ENCODE results near the gene ABHD15. TPM values are rescaled to one million over a fixed set of nuclear protein-coding genes. Genes with fewer than 3 reads are reported as not detected.

ABHD15 gene
- total and polyA plus RNA-seq, 9 of the 15 experiments (the other 6 are each of a cell fraction or from before 2014, with no cell fraction given): 0.85 to 4.2 (median 2.1) TPM

DNA sequence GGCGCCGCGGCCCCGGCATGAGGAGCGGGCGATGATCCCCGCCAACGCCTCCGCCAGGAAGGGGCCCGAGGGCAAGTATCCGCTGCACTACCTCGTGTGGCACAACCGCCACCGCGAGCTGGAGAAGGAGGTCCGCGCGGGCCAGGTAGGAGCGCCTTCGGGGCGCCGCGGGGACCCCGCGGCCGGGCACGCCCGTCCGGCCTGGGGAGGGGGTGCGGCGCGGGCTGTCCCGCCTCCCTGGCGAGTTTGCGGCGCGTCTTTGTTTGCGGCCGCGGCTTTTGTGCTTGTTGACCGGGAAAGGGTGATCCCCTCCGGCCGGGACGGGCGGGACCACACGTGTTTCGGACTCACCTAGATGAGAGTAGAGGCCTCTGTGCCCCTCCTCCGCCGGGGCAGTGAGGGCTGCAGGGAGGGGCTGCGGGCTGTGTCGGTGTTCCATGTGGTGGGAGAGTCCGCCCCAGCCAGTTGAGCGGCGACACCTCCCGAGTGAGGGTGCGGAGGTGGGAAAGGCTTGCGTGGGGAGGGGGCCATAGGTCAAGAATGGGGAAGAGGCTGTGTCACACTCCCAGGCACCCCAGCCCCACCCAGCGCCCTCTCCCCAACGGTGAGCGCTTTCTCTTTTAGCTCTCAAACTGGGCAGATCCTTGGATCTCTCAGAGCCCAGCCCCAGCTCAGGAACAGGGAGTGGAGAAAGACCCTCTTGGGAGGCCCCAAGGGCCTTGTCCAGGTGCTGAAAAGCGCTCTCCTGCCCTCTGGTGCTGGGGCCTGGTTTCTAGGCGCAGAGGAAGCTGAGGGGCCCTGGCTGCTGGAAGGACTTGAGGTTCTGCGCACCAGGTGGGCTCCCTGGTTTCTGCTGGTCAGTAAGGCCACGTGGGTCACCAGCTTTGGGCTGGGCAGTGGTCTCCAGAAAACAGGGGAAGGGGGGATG, 27.0 kb upstream of the ABHD15 start (continued):
- TF ChIP-seq MYBL2 (IDR thresholded peaks at IDR 0.05; ENCODE audit: low read depth) (no peak), MYBL2 (CRISPR knock-in tag; IDR thresholded peaks at IDR 0.05; ENCODE audit: borderline replicate concordance) (no peak), ZNF695 (CRISPR knock-in tag; IDR thresholded peaks at IDR 0.05) (no peak), CSDE1 (IDR thresholded peaks at IDR 0.05) (no peak), NCOR1 (IDR thresholded peaks at IDR 0.05) (no peak), KAT7 (CRISPR knock-in tag; IDR thresholded peaks at IDR 0.05; ENCODE audit: borderline replicate concordance) (no peak), ZNF347 (CRISPR knock-in tag; IDR thresholded peaks at IDR 0.05; ENCODE audit: low read depth) (no peak), RFX7 (CRISPR knock-in tag; IDR thresholded peaks at IDR 0.05) (no peak), DMBX1 (CRISPR knock-in tag; IDR thresholded peaks at IDR 0.05; ENCODE audit: borderline replicate concordance) (no peak), HES1 (IDR thresholded peaks at IDR 0.05; ENCODE audit: low read depth) (no peak), GATAD2B (IDR thresholded peaks at IDR 0.05; ENCODE audit: borderline replicate concordance) (no peak), FOXA3 (CRISPR knock-in tag; conservative IDR thresholded peaks at IDR 0.05 in 1 of 2, IDR thresholded peaks at IDR 0.05 in 1 of 2) (peak in 1 of 2 experiments; percentile 51; a peak in 1 of 4 replicates), KDM5B (IDR thresholded peaks at IDR 0.05; ENCODE audit: insufficient replicate concordance, low read depth, low read length) (no peak), SRSF1 (IDR thresholded peaks at IDR 0.05; ENCODE audit: low read depth, low read length) (no peak), ARID2 (IDR thresholded peaks at IDR 0.05) (no peak), ELF2 (CRISPR knock-in tag; IDR thresholded peaks at IDR 0.05) (no peak), NCOA6 (IDR thresholded peaks at IDR 0.05) (peak; percentile 87), KLF10 (CRISPR knock-in tag; IDR thresholded peaks at IDR 0.05) (no peak)
- TF ChIP-seq, protein P1, sequence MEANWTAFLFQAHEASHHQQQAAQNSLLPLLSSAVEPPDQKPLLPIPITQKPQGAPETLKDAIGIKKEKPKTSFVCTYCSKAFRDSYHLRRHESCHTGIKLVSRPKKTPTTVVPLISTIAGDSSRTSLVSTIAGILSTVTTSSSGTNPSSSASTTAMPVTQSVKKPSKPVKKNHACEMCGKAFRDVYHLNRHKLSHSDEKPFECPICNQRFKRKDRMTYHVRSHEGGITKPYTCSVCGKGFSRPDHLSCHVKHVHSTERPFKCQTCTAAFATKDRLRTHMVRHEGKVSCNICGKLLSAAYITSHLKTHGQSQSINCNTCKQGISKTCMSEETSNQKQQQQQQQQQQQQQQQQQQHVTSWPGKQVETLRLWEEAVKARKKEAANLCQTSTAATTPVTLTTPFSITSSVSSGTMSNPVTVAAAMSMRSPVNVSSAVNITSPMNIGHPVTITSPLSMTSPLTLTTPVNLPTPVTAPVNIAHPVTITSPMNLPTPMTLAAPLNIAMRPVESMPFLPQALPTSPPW (CRISPR knock-in tag; IDR thresholded peaks at IDR 0.05): no peak
- TF ChIP-seq, protein P2, sequence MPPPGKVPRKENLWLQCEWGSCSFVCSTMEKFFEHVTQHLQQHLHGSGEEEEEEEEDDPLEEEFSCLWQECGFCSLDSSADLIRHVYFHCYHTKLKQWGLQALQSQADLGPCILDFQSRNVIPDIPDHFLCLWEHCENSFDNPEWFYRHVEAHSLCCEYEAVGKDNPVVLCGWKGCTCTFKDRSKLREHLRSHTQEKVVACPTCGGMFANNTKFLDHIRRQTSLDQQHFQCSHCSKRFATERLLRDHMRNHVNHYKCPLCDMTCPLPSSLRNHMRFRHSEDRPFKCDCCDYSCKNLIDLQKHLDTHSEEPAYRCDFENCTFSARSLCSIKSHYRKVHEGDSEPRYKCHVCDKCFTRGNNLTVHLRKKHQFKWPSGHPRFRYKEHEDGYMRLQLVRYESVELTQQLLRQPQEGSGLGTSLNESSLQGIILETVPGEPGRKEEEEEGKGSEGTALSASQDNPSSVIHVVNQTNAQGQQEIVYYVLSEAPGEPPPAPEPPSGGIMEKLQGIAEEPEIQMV (tag; conservative IDR thresholded peaks at IDR 0.05; ENCODE audit: low read depth): no peak
- TF ChIP-seq, protein P3, sequence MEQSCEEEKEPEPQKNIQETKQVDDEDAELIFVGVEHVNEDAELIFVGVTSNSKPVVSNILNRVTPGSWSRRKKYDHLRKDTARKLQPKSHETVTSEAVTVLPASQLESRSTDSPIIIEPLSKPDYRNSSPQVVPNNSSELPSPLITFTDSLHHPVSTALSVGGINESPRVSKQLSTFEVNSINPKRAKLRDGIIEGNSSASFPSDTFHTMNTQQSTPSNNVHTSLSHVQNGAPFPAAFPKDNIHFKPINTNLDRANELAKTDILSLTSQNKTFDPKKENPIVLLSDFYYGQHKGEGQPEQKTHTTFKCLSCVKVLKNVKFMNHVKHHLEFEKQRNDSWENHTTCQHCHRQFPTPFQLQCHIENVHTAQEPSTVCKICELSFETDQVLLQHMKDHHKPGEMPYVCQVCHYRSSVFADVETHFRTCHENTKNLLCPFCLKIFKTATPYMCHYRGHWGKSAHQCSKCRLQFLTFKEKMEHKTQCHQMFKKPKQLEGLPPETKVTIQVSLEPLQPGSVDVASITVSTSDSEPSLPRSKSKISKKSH (CRISPR knock-in tag; IDR thresholded peaks at IDR 0.05): no peak
